Transverse colon (tissue), 4 donors: ENCODE data around the gene SIK3. TPM values are rescaled to one million over a fixed set of nuclear protein-coding genes. Genes with fewer than 3 reads are reported as not detected.

Experiments used
- DNase-seq: peaks from one replicate; pipeline ENCODE4 v3.0.0-alpha.2; 2019
- H3K27ac ChIP-seq, 4 donors: fragments of 200-600 bp; sonication (generic); 2 replicates each; pipeline ENCODE4 v1.5.1; 2016 to 2018; ENCODE audit warnings: inconsistent platforms in 4 of 4
- H3K27me3 ChIP-seq: fragments of 200-600 bp; sonication (generic); 2 replicates; pipeline ENCODE4 v1.5.1; 2017; ENCODE audit warnings: inconsistent platforms
- H3K36me3 ChIP-seq, 4 donors: fragments of 200-600 bp; sonication (generic); 2 replicates each; pipeline ENCODE4 v1.5.1; 2017 to 2019; ENCODE audit warnings: inconsistent platforms in 4 of 4
- H3K4me1 ChIP-seq, 4 donors: fragments of 200-600 bp; sonication (generic); 2 replicates each; pipeline ENCODE4 v1.5.1; 2017 to 2020; ENCODE audit warnings: inconsistent platforms in 4 of 4
- H3K4me3 ChIP-seq, 4 donors: fragments of 200-600 bp; sonication (generic); 1 replicate in 1 of 4; 2 replicates in 3 of 4; pipeline versions ENCODE4 v1.5.1 to v1.6.1; 2017 to 2019; ENCODE audit warnings: inconsistent platforms in 4 of 4
- H3K9me3 ChIP-seq, 2 donors: fragments of 200-600 bp; sonication (generic); 2 replicates each; pipeline ENCODE4 v1.5.1; 2017 to 2019; ENCODE audit warnings: inconsistent platforms in 2 of 2
- CTCF ChIP-seq, 5 experiments: fragments of 200-600 bp in 3 of 5; fragments of 450-650 bp in 2 of 5; sonication (generic) in 3 of 5; IDR thresholded peaks; 1 replicate in 2 of 5; 2 replicates in 3 of 5; pipeline ENCODE4 v1.5.1; 2016 to 2017; ENCODE audit warnings: antibody characterized with exemption in 5 of 5, inconsistent platforms in 3 of 5, mild to moderate bottlenecking in 2 of 5, moderate library complexity in 1 of 5
- EP300 ChIP-seq: sonication (generic); formaldehyde crosslinking; IDR thresholded peaks from one replicate; pipeline ENCODE4 v1.6.1; 2017; ENCODE audit warnings: antibody characterized with exemption, low read depth
- POLR2A ChIP-seq: fragments of 450-650 bp; IDR thresholded peaks from one replicate; pipeline ENCODE4 v1.6.1; 2016; ENCODE audit warnings: antibody characterized with exemption, mild to moderate bottlenecking, moderate library complexity
- POLR2AphosphoS5 ChIP-seq, 3 donors: sonication (generic); formaldehyde crosslinking; IDR thresholded peaks; one replicate each; pipeline ENCODE4 v1.6.1; 2016; ENCODE audit warnings: antibody characterized with exemption in 3 of 3
- WGBS, 2 donors: methylation state at CpG; one replicate each; pipeline ENCODE4 v1.1.5; 2018; ENCODE audit warnings: low coverage in 1 of 2; 5-methylcytosine and 5-hydroxymethylcytosine counted together
- in situ Hi-C, 4 donors: fragments of 200-750 bp; cut with MboI; loops; one replicate each; pipeline versions ENCODE4 v1.15.0 to v1.15.1; 2017; ENCODE audit warnings: low sequenced_read_pairs in 3 of 4, low pct_ligation_motif_present in 1 of 4, low pct_unique_long_range_greater_than_20kb in 1 of 4
- intact Hi-C: fragments of 100-400 bp; cut with DNase I; formaldehyde crosslinking; loops from one replicate; pipeline ENCODE4 v1.15.1; 2023; ENCODE audit warnings: low total_unique reads
- total RNA-seq, 4 donors: library from RNA; depleted of rRNA; stranded (reverse); fragments of >200 nt; gene quantifications; one replicate each; pipeline ENCODE4 v1.1.0, GENCODE V29; 2016

Gene SIK3
- total RNA-seq, 4 donors from 2014 or later, result 35.6 to 68.6 (median 38.9) TPM

GRCh38 chr11:117020869-117021564 lies 77.2 kb downstream of the SIK3 start:
- Histone ChIP-seq H3K27ac (peak overlapping the region in 3 of 4 donors; percentile 5 to 59 (median 39)), H3K27me3 (no peaks in the 10 kb centered on the region), H3K4me3 (no peak overlapping the region), H3K4me1 (peaks cover 22 to 67% (median 23%) of the 10 kb centered on the region in 4 donors), H3K9me3 (no peaks in the 10 kb centered on the region), H3K36me3 (no peaks in the 10 kb centered on the region)
- in situ Hi-C loops (no loop called here), intact Hi-C loops (no loop called here)
- 39 to 49% methylated on average over 5 to 6 of the region's 6 CpGs for WGBS, 2 donors
- no peak for DNase-seq
- TF ChIP-seq POLR2A (no peak), EP300 (no peak), POLR2AphosphoS5 (IDR thresholded peaks at IDR 0.05) (no peak), CTCF (IDR thresholded peaks at IDR 0.05) (no peak)

GRCh38 chr11:117020287-117020686 lies 77.9 kb downstream of the SIK3 start:
- H3K27me3 ChIP-seq, result no peaks in the 10 kb centered on the region
- DNase-seq, result peak; percentile 30
- no peak overlapping the region for H3K4me3 ChIP-seq
- WGBS, 2 donors, result 88% methylated on average over 1 of the region's 1 CpG; no CpG with 5 or more reads in 1 of the 2 donors
- H3K9me3 ChIP-seq, result no peaks in the 10 kb centered on the region
- in situ Hi-C loops (no loop called here), intact Hi-C loops (no loop called here)
- peaks cover 20 to 63% (median 23%) of the 10 kb centered on the region in 4 donors for H3K4me1 ChIP-seq
- no peaks in the 10 kb centered on the region for H3K36me3 ChIP-seq
- no peak for TF ChIP-seq POLR2AphosphoS5 (IDR thresholded peaks at IDR 0.05)
- no peak for TF ChIP-seq CTCF (IDR thresholded peaks at IDR 0.05)
- no peak for TF ChIP-seq EP300
- TF ChIP-seq POLR2A, result no peak
- H3K27ac ChIP-seq, result peak overlapping the region; percentile 4 to 59 (median 49)

- 22 to 52% methylated on average over 1 to 7 of the region's 7 CpGs for WGBS, 2 donors
- no peaks in the 10 kb centered on the region for H3K9me3 ChIP-seq
- no peak for TF ChIP-seq EP300
- no peak for TF ChIP-seq POLR2AphosphoS5 (IDR thresholded peaks at IDR 0.05)
- no peak for TF ChIP-seq CTCF (IDR thresholded peaks at IDR 0.05)
- in situ Hi-C loops, result no loop called here
- H3K27me3 ChIP-seq, result no peaks in the 10 kb centered on the region
- no peak for DNase-seq
- H3K4me3 ChIP-seq, result peak overlapping the region in 1 of 4 donors; percentile 27
- peaks cover 16 to 59% (median 23%) of the 10 kb centered on the region in 4 donors for H3K4me1 ChIP-seq
- peak overlapping the region; percentile 4 to 59 (median 49) for H3K27ac ChIP-seq
- intact Hi-C loops, result no loop called here
- H3K36me3 ChIP-seq, result no peaks in the 10 kb centered on the region
These were observed 78.4 kb downstream of the SIK3 start for GRCh38 chr11:117019871-117020270.

- in situ Hi-C loops, result no loop called here
- TF ChIP-seq EP300, result no peak
- TF ChIP-seq POLR2AphosphoS5 (IDR thresholded peaks at IDR 0.05), result no peak
- TF ChIP-seq POLR2A, result no peak
- no peak for TF ChIP-seq CTCF (IDR thresholded peaks at IDR 0.05)
- H3K9me3 ChIP-seq, result no peaks in the 10 kb centered on the region
- no peak for DNase-seq
- H3K27me3 ChIP-seq, result no peaks in the 10 kb centered on the region
- WGBS, 2 donors, result 38 to 60% methylated on average over 1 of the region's 1 CpG
- H3K36me3 ChIP-seq, result no peaks in the 10 kb centered on the region
- intact Hi-C loops, result no loop called here
- H3K27ac ChIP-seq, result no peak overlapping the region
- peaks cover 16 to 42% (median 19%) of the 10 kb centered on the region in 4 donors for H3K4me1 ChIP-seq
- no peak overlapping the region for H3K4me3 ChIP-seq
These were observed 80.8 kb downstream of the SIK3 start for GRCh38 chr11:117017456-117017855.
